Cortex of kidney (tissue), 1 donor: Measurements from ENCODE around the gene VRK2.
"Not testable (repeated sequence)": the region's sequence is repeated elsewhere in the genome, so short reads cannot be mapped to it uniquely, and the experiment has no call there.

Source experiments
- DNase-seq: peaks from one replicate; lab custom pipeline; 2025; lab: John Stamatoyannopoulos, UW

VRK2 gene

GRCh38 chr2:58107803-58108710 lies 61.5 kb downstream of the VRK2 start:
- no peak for DNase-seq

DNA sequence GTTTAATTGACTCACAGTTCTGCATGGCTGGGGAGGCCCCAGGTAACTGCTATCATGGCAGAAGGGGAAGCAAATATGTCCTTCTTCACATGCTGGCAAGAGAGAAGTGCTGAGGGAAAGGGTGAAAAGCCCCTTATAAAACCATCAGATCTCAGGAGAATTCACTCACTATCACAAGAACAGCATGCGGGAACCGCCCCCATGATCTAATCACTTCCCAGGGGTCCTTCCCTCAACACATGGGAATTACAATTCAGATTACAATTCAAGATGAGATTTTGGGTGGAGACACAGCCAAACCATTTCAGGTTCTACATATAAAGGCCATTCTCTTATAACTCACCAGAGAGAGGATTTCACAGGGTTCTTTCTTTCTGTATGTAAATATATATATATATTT lies 62.9 kb downstream of the VRK2 start:
- no peak for DNase-seq

DNA sequence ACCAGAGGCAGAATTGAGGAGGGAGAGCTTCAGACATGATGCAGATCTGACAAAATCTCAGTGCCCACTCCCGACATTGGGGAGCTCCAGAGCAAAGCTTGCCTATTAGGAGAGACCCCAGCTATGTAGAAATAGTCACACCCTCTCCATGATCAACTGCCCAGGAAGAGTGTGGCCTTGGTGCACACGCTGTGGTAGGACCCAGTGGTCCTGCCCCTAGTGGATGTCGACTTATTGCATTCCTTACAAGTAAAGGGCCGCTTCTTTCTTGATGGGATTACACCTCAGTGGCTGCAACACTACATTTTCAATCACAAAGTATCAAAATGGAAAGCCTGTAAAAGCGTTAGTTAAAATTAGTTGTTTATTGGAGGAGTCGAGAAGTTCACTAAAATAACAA lies 64.2 kb downstream of the VRK2 start:
- DNase-seq: no peak

DNA sequence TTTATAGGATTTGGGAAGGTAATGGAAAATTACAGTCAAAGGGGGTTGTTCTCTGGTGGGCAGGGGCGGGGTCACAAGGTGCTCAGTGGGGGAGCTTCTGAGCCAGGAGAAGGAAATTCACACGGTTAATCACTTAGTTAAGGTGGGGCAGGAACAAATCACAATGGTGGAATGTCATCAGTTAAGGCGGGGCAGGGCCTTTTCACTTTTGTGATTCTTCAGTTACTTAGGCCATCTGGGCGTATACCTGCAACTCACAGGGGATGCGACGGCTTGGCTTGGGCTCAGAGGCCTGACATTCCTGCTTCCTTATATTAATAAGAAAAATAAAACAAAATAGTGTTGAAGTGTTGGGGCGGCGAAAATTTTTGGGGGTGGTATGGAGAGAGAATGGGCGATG lies 67.0 kb downstream of the VRK2 start:
- DNase-seq: not testable (repeated sequence)

DNA sequence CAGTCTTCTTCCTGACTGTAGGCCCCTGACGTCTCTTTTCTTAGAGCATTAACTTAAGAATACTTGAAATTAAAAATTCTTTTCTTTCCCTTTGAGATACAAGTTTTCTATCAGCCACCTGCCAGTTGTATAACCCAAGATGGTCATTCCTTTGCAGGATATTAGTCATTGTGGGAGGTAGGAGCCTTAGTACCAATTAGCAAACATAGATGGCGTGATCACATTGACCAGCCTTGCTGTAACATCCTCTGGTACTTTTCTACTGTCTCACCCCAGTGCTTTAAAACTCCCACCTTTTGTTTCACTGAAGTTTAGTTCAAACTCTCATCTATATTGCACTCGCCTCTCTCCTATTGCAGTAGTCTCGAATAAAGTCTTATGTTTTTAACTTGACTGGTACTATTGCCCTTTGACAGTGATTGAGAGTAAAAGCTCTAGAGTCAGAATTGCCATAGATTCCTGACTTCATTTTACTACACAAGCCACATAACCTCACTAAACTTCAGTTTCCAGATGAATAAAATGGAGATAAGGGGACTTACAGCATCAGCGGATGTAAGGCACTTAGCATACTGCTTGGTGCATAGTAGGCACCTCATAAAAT lies 74.1 kb downstream of the VRK2 start:
- DNase-seq: no peak

GRCh38 chr2:58122040-58122439 lies 75.4 kb downstream of the VRK2 start:
- no peak for DNase-seq

- DNase-seq: no peak
Observed at GRCh38 chr2:58122540-58122939, 75.9 kb downstream of the VRK2 start.

DNA sequence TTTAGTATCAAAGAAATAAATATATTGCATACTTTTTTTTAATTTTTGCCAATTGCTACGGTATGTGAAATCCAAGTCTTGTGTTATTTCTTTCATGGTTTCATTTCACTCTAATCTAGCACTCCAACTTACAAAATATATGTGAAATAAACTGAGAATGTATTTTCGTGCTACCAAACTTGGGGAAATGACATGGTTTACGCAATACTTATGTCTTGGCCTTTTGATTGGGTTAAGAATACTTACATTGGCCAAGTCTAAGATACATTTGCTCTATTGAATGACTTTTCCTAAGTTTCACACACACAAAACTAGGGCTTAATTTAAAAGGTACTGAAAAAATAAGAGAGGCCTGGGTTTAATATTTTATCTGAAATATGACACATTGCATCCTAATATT lies 80.5 kb downstream of the VRK2 start:
- DNase-seq: no peak

DNA sequence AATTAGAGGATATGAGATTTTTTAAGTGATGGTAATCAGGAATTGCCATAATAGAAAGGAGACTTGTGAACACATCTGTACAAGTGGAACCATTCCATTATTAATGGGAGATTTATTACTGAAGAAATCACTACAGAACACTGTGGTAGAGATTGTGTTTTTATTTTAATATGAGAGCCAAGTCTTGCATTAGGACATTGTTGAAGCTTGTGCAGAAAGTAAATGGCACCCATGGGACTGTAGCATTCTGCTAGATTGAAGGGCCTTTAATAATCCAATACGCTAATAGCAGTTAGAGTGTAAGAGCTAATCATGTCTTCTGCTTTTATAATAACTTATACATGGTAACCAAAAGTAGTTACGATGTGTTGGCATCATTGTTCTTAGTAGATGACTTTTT lies 83.6 kb downstream of the VRK2 start:
- no peak for DNase-seq

DNA sequence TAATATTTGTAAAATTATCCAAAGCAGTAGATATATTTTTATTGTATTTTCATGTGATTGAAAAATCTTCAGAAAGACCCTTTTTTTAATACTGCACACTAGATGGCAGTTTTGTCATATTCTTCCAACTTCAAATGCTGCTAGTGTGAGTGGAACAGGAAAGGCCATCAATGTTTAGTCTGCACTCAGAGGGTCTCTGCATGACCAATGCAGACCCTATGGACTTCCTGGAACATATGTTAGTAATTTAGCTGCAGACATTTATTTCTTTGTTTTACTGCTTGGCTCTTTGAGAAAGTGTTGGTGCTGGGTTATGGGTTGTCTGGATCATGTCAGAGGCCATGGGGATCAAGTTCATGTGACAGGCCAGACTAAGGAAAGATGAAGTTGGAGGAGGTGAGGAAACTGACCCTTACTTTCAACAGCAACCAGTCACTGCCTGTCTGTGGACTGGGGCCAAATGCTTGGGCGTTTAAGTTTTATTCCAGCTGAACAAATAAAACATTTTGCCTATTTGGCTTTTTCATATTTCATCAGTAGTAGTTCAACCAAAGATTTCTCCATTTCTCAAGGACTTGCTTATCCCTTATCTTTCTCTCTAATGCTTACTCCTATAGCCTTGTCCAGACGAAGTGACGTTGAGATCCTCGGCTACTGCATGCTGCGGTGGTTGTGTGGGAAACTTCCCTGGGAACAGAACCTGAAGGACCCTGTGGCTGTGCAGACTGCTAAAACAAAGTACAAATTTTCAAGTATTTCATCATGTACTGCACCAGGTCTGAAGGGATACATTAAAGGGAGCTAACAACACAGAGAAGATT lies 84.8 kb downstream of the VRK2 start:
- no peak for DNase-seq

DNA sequence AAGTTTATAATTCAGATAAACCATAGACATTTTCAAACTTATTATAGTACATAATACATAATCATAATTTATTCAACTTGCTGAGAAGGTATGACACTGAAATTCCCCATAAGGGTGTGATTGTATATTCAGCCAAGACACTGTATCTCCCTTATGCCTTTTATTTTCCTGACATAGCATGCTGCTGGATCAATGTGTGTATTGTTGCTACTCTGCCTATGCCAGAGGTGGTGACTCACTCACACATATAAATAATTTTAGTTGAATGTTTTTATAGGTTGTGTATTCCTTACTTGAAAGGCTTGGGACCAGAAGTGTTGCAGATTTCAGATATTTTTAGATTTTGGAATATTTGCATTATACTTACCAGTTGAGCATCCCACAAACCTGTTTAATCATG lies 86.8 kb downstream of the VRK2 start:
- DNase-seq: no peak

DNA sequence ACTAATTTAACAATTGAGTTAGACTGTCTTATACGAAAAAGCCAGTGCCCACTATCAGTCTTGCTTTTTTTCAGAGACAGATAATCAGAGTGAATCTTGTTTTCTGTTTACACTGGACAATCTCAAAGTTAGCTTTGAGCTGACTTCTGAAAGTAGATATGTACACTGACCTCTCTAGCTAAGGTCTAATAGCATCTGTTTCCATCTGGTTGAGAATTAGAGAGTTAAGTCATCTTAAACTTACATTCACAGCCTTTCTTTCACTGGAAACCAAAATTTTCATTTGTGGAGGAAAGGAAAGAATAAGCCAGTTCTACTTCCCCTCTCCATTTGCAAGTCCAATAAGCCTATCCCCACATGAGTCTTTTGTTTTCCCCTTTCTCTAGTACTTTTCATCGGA lies 89.3 kb downstream of the VRK2 start:
- no peak for DNase-seq

DNA sequence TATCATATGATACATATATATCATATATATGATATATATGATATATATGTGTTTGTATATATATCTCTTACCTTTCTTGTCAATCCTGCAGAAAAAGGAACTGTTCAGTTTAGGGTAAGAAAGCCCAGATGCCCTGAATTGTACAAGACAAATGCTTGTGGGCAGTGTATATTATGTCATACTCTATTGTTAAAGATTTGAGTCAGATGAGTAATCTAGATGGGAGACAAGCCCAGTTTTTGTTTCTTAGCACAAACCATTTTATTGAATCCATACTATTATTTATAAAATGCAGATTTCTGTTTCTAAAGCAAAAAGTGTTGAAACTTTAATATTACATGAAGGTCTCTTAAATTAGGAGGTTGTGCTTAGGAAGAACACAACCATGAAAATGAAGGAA lies 90.6 kb downstream of the VRK2 start:
- no peak for DNase-seq

DNA sequence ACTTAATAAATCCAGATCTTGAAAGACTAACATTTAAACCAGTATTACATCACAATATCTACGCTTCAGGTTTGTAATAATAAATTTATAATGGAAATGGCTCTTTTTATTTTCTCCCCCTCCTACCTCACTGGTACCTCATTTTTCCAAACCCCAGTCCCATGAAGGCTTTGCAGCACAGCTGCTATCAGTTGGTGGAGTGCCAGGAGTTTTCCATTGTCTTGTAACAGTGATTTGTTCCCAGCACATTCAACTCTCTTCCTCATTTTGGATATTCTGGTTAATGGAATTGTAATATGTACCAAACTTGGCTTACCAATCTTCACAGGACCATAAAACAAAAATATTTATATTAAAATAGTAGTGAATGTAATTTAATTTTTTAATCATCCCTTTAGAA lies 91.2 kb downstream of the VRK2 start:
- DNase-seq: no peak

GRCh38 chr2:58138396-58139030 lies 91.9 kb downstream of the VRK2 start:
- no peak for DNase-seq

DNA sequence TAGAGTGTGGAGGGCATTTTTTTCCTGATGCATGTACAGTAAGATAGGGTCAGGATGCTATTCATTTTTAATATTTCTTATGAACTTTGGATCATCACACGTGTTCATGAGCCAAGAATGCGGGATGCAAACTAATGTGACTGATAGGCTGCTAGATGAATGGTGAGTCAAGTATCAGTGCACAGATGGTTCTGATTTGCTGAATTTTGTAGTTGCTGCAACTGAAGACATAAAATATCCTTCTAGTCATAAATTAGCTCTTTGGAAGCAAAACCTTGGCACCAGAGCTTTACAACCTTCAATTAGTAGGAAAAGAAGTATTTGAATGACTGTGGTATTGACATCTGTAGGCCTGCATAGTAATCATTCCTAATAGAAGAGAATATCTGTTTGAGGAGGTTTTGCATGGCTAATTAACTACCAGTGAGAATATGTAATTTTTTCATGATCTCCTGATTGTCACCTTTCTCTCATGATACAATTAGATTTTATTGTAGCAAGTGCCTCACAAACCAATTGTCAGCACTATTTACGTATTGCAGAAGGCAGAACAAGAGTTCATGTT lies 94.0 kb downstream of the VRK2 start:
- DNase-seq: no peak

DNA sequence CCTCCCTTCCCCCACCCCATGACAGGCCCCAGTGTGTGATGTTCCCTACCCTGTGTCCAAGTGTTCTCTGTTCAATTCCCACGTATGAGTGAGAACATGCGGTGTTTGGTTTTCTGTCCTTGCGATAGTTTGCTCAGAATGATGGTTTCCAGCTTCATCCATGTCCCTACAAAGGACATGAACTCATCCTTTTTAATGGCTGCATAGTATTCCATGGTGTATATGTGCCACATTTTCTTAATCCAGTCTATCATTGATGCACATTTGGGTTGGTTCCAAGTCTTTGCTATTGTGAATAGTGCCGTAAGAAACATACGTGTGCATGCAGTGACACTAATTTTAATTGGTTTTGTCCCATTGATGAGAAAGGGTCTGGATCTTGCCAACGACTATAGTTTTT lies 99.2 kb downstream of the VRK2 start:
- DNase-seq: not testable (repeated sequence)

DNA sequence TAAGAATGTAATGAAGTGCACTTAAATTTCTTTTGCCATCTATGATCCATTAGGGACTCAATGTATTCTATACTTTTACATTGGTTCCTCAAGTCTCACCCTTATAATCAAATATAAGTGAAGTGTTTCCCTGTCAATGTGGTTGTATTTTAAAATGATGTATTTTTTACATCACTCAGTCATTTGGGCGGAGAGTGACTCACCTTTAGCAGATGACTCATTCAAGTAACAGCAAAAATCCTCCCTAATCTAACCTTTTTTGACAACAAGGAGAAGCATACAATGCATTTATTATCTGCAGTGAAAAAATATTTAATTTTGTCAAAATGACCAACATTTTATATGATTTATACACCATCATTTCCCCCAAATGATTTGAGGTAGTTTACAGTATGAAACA lies 100.1 kb downstream of the VRK2 start:
- DNase-seq: no peak

GRCh38 chr2:58155160-58155778 lies 108.7 kb downstream of the VRK2 start:
- DNase-seq: no peak

GRCh38 chr2:58156780-58157179 lies 110.2 kb downstream of the VRK2 start:
- DNase-seq: no peak

DNA sequence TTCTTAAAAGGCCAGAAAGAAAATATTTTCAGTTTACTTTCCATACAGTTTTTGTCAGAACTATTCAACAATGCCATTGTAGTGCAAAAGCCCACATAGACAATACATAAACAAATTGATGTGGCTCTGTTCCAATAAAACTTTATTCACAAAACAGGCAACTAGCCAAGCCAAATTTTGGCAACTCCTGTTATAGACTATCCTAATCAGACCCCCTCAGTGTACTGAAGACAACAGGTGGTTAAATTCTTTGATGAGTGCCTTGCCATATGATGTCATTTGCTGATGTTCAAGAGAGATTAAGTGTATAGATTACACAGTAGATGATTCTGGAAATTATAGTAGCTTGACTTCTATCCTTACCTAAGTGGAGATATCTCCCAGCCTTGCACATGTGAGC lies 111.1 kb downstream of the VRK2 start:
- no peak for DNase-seq

GRCh38 chr2:58158481-58158880 lies 111.9 kb downstream of the VRK2 start:
- no peak for DNase-seq
